Keratinocyte (primary cell): ENCODE results near the gene SLFN5.

Experiments
- CTCF ChIP-seq, 3 experiments: IDR thresholded peaks in 1 of 3; conservative IDR thresholded peaks in 1 of 3; optimal IDR thresholded peaks in 1 of 3; 2 replicates in 2 of 3; 3 replicates in 1 of 3; pipeline versions ENCODE3 to v1.5.1; 2011; ENCODE audit warnings: low read length in 3 of 3, mild to moderate bottlenecking in 3 of 3, moderate library complexity in 2 of 3, control low read depth in 1 of 3, inconsistent platforms in 1 of 3; ENCODE audit not compliant: insufficient read depth in 2 of 3; ENCODE audit errors: extremely low read depth in 1 of 3
- EZH2 ChIP-seq: IDR thresholded peaks from one replicate; pipeline ENCODE4 v1.6.1; 2012; ENCODE audit warnings: inconsistent platforms, mild to moderate bottlenecking, low read length, moderate library complexity

DNA sequence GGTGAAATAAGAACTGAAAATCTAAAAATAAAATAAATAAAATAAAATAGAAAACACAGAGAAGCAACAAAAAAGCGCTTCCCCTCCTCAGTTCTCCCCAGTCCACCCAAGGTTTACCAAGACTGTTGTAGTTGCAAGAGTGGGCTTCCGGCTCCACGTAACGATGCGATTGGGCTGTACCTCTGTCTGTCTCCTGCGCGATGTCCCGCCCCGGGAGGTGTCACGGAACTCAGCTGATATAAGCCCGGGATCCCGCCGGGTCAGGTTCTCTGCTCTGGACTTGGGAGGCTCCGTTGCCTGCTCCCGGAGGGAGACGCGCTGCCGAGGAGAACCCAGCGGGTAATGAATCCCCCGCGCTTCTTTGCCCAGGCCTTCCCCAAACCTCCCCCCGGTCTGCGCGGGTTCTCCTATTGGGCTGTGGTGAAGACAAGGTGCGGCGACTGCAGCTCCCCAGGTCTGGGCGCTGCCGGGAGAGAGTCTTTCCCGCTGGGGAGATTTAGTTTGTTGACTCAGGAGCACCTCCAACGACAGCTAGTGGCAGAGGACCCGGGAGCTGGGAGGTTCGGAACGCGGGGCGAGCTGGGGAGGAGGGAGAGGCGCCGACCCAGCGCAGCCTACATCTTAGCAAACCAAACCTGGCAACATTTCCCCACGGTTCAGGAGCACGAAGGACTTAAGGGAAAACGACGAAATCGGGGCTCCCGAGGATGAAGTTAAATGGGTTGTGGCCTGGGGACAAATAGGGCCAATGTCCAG lies at the start of gene SLFN5:
- TF ChIP-seq CTCF (optimal IDR thresholded peaks at IDR 0.05 in 1 of 3, IDR thresholded peaks at IDR 0.05 in 1 of 3, conservative IDR thresholded peaks at IDR 0.05 in 1 of 3; ENCODE audit: extremely low read depth in 1 of 3, insufficient read depth in 2 of 3, low read length in 3 of 3) (no peak), EZH2 (no peak)
